Small intestine (tissue), 16 donors: ENCODE data around the gene PCDHA13. TPM values are rescaled to one million over a fixed set of nuclear protein-coding genes. Genes with fewer than 3 reads are reported as not detected.
"Not testable (repeated sequence)": the region's sequence is repeated elsewhere in the genome, so short reads cannot be mapped to it uniquely, and the experiment has no call there.

Experiments
- DNase-seq, 2 donors: peaks; one replicate each; pipeline versions ENCODE4 v3.0.0 to v3.0.0-alpha.2; 2013
- FAIRE-seq: peaks from 2 replicates; lab custom pipeline; 2012; peaks lifted over from hg19 to GRCh38; lab: Jason Lieb, UNC
- H3K27ac ChIP-seq, 3 donors: one replicate each; pipeline ENCODE4 v1.5.1; 2013; ENCODE audit warnings: low read length in 2 of 3, mild to moderate bottlenecking in 2 of 3, control low read depth in 1 of 3, inconsistent platforms in 1 of 3, low read depth in 1 of 3, moderate library complexity in 1 of 3
- H3K27me3 ChIP-seq, 3 donors: one replicate each; pipeline ENCODE4 v1.6.1; 2013; ENCODE audit warnings: low read length in 3 of 3, inconsistent platforms in 1 of 3; ENCODE audit not compliant: control insufficient read depth in 3 of 3, insufficient read depth in 3 of 3
- H3K36me3 ChIP-seq, 3 donors: one replicate each; pipeline ENCODE4 v1.6.1; 2013; ENCODE audit warnings: low read length in 3 of 3, inconsistent platforms in 1 of 3, low read depth in 1 of 3, mild to moderate bottlenecking in 1 of 3, moderate library complexity in 1 of 3; ENCODE audit not compliant: control insufficient read depth in 3 of 3, insufficient read depth in 2 of 3
- H3K4me1 ChIP-seq, 3 donors: one replicate each; pipeline ENCODE4 v1.6.1; 2013; ENCODE audit warnings: low read length in 2 of 3, inconsistent platforms in 1 of 3, low read depth in 1 of 3, mild to moderate bottlenecking in 1 of 3, moderate library complexity in 1 of 3; ENCODE audit not compliant: control insufficient read depth in 3 of 3, insufficient read depth in 2 of 3
- H3K4me3 ChIP-seq, 3 donors: one replicate each; pipeline ENCODE4 v1.5.1; 2013; ENCODE audit warnings: low read length in 3 of 3, control low read depth in 1 of 3, inconsistent platforms in 1 of 3, low read depth in 1 of 3, mild to moderate bottlenecking in 1 of 3, moderate library complexity in 1 of 3
- H3K9me3 ChIP-seq, 2 donors: one replicate each; pipeline ENCODE4 v1.6.1; 2013; ENCODE audit warnings: low read depth in 1 of 2, low read length in 1 of 2; ENCODE audit not compliant: control insufficient read depth in 2 of 2, insufficient read depth in 1 of 2
- WGBS, 3 donors: extraction: QIAGEN DNeasy Blood & Tissue Kit; methylation state at CpG; one replicate each; pipeline ENCODE4 v1.1.7; 2013; 5-methylcytosine and 5-hydroxymethylcytosine counted together
- long read RNA-seq, 10 donors: transcript quantifications; one replicate each; lab custom pipeline, GENCODE V29; 2026
- polyA plus RNA-seq, 4 donors: library from polyadenylated mRNA; stranded (reverse) in 3 of 4; unstranded in 1 of 4; fragments of 200-250 nt in 3 of 4; fragments of 120-200 nt in 1 of 4; gene quantifications; one replicate each; pipeline versions ENCODE4 v1.2.1 to v1.2.3, GENCODE V29; 2013
- donor health status: healthy with polysubstance abuse.
- donor health status: control.
- donor health status: control.
- donor health status: Bipolar disorder and iron deficiency.
- donor health status: healthy.

PCDHA13 gene
- polyA plus RNA-seq: under 1 TPM in 2 of 4 donors, not detected in 2; 0.03 to 0.06 TPM
- long read RNA-seq, donor 1, partial matches to known transcripts: 0 of 1 reads
- long read RNA-seq, donor 1, other reads (novel, unspliced or antisense): 0 of 1 reads
- long read RNA-seq, donor 2: 0 reads
- long read RNA-seq, donor 3: 0 reads
- long read RNA-seq, donor 4: 0 reads
- long read RNA-seq, donor 5: 0 reads
- long read RNA-seq, donor 6: 0 reads
- long read RNA-seq, donor 7: 0 reads
- long read RNA-seq, donor 8: 0 reads
- long read RNA-seq, donor 9, partial matches to known transcripts: 0 of 1 reads
- long read RNA-seq, donor 9, other reads (novel, unspliced or antisense): 0 of 1 reads
- long read RNA-seq, donor 10, full-length matches to known transcripts: 2 of 2 reads
- long read RNA-seq, donor 10, partial matches to known transcripts: 0 of 2 reads
- long read RNA-seq, donor 10, other reads (novel, unspliced or antisense): 0 of 2 reads

GRCh38 chr5:140881889-140882590, at the start of gene PCDHA13:
PCDHA13 (plus strand) TSS chr5:140882124; CDS start chr5:140882269, 145 bp downstream.
- DNase-seq: no peak
- 16 to 42% (median 35%) methylated on average over 30 to 35 of the region's 35 CpGs for WGBS, 3 donors
- no peak within 1 kb of the TSS for H3K27ac ChIP-seq
- H3K36me3 ChIP-seq: no peaks in the 10 kb centered on the region
- peaks cover 1 to 36% of the 10 kb centered on the region in 2 donors for H3K9me3 ChIP-seq
- no peaks in the 10 kb centered on the region for H3K4me1 ChIP-seq
- H3K27me3 ChIP-seq: peaks cover 0 to 7% (median 0%) of the 10 kb centered on the region in 3 donors
- no peak for FAIRE-seq
- H3K4me3 ChIP-seq: no peak within 1 kb of the TSS

- H3K36me3 ChIP-seq: no peaks in the 10 kb centered on the region
- H3K4me1 ChIP-seq: no peaks in the 10 kb centered on the region
- peaks cover 5 to 47% of the 10 kb centered on the region in 2 donors for H3K9me3 ChIP-seq
- DNase-seq: no peak
- H3K4me3 ChIP-seq: no peak within 1 kb of the TSS
- H3K27ac ChIP-seq: no peak within 1 kb of the TSS
- WGBS, 3 donors: 14 to 20% (median 18%) methylated on average over 8 of the region's 8 CpGs
- FAIRE-seq: no peak
- no peaks in the 10 kb centered on the region for H3K27me3 ChIP-seq
Measured at GRCh38 chr5:140833993-140834392, 47.9 kb upstream of the PCDHA13 start, which contains the start of gene PCDHA7. PCDHA7 (plus strand) TSS chr5:140834269; CDS start chr5:140834384, 115 bp downstream.

- FAIRE-seq, H3K4me3 ChIP-seq, H3K27ac ChIP-seq, H3K4me1 ChIP-seq, DNase-seq, H3K36me3 ChIP-seq, H3K27me3 ChIP-seq: not testable (repeated sequence)
- 28 to 51% (median 46%) methylated on average over 23 to 26 of the region's 38 CpGs for WGBS, 3 donors
- peaks cover 5 to 45% of the 10 kb centered on the region in 2 donors for H3K9me3 ChIP-seq
Measured at GRCh38 chr5:140834439-140835008, 47.4 kb upstream of the PCDHA13 start.

GRCh38 chr5:140835622-140836510, 46.1 kb upstream of the PCDHA13 start:
- Histone ChIP-seq H3K27me3 (no peaks in the 10 kb centered on the region), H3K4me1 (no peaks in the 10 kb centered on the region), H3K27ac (no peak overlapping the region), H3K4me3 (no peak overlapping the region), H3K9me3 (peaks cover 3 to 38% of the 10 kb centered on the region in 2 donors), H3K36me3 (no peaks in the 10 kb centered on the region)
- no peak for DNase-seq
- no peak for FAIRE-seq
- WGBS, 3 donors: 55 to 73% (median 65%) methylated on average over 103 of the region's 103 CpGs

- DNase-seq: no peak
- H3K27me3 ChIP-seq: no peaks in the 10 kb centered on the region
- no peaks in the 10 kb centered on the region for H3K4me1 ChIP-seq
- no peak within 1 kb of the TSS for H3K27ac ChIP-seq
- peaks cover 0 to 34% of the 10 kb centered on the region in 2 donors for H3K9me3 ChIP-seq
- WGBS, 3 donors: 24 to 48% (median 32%) methylated on average over 42 to 47 of the region's 47 CpGs
- FAIRE-seq: no peak
- no peaks in the 10 kb centered on the region for H3K36me3 ChIP-seq
- H3K4me3 ChIP-seq: no peak within 1 kb of the TSS
Measured at GRCh38 chr5:140840978-140841962, 40.7 kb upstream of the PCDHA13 start, which contains the start of gene PCDHA8. PCDHA8 (plus strand) TSS chr5:140841187; CDS start chr5:140841322, 135 bp downstream.

GRCh38 chr5:140842798-140843733, 38.9 kb upstream of the PCDHA13 start:
- Histone ChIP-seq H3K27me3 (no peaks in the 10 kb centered on the region), H3K36me3 (no peaks in the 10 kb centered on the region), H3K9me3 (peaks cover 0 to 26% of the 10 kb centered on the region in 2 donors), H3K4me3 (no peak overlapping the region), H3K4me1 (no peaks in the 10 kb centered on the region), H3K27ac (no peak overlapping the region)
- DNase-seq (no peak), FAIRE-seq (no peak)
- 57 to 78% methylated on average over 87 of the region's 87 CpGs; no CpG with 5 or more reads in 1 of the 3 donors for WGBS, 3 donors
